ENCODE data around the gene ERC2.

DNA sequence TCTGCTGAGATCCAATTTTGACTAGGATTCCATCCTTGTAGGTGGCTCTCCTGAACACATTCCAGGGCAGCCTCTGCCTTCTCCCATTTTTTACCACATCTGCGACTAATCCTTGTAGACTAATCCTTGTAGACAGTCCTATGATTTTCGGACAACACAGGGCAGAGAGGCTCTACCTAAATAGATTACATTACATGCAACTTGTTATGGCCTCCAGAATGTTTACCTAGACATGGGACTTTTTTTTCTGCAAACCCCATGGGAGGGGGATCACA, 741.8 kb downstream of the ERC2 start:
- TF ChIP-seq, protein P1, sequence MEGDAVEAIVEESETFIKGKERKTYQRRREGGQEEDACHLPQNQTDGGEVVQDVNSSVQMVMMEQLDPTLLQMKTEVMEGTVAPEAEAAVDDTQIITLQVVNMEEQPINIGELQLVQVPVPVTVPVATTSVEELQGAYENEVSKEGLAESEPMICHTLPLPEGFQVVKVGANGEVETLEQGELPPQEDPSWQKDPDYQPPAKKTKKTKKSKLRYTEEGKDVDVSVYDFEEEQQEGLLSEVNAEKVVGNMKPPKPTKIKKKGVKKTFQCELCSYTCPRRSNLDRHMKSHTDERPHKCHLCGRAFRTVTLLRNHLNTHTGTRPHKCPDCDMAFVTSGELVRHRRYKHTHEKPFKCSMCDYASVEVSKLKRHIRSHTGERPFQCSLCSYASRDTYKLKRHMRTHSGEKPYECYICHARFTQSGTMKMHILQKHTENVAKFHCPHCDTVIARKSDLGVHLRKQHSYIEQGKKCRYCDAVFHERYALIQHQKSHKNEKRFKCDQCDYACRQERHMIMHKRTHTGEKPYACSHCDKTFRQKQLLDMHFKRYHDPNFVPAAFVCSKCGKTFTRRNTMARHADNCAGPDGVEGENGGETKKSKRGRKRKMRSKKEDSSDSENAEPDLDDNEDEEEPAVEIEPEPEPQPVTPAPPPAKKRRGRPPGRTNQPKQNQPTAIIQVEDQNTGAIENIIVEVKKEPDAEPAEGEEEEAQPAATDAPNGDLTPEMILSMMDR (conservative IDR thresholded peaks at IDR 0.05 in 1 of 2, IDR thresholded peaks at IDR 0.05 in 1 of 2; ENCODE audit: low read depth in 1 of 2, low read length in 2 of 2): no peak
- no peak for TF ChIP-seq EZH2 (IDR thresholded peaks at IDR 0.05; ENCODE audit: low read length, missing control alignments)

Data from fibroblast of lung (primary cell).